GM18502 (cell line): ENCODE results near the gene ITFG1.

ENCODE experiments used
- ATAC-seq: cut with Tn5 transposase; IDR thresholded peaks from one replicate; pipeline ENCODE4 v1.9.1; 2021; ENCODE audit warnings: mild to moderate bottlenecking; ENCODE audit not compliant: unreplicated experiment, poor library complexity

Gene ITFG1

DNA sequence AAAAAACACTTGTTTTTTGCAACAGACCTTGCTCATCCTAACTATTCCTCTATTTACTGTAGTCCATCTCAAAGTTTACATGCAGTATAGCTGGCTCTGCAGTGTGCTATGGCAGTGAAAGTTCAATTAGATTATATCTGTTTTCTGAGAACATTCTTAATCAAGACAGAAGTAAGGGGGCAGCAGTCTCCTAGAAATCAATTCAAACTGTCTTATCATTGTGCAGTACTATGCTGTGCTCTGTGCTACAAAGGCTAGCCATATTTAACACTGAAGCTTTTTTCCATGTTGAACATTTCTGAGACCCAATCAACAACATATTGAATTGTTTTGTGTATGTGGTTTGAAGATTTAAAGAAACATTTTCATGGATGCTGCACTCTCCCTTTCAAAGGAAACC is 328.6 kb downstream of the ITFG1 start:
- ATAC-seq = no peak

DNA sequence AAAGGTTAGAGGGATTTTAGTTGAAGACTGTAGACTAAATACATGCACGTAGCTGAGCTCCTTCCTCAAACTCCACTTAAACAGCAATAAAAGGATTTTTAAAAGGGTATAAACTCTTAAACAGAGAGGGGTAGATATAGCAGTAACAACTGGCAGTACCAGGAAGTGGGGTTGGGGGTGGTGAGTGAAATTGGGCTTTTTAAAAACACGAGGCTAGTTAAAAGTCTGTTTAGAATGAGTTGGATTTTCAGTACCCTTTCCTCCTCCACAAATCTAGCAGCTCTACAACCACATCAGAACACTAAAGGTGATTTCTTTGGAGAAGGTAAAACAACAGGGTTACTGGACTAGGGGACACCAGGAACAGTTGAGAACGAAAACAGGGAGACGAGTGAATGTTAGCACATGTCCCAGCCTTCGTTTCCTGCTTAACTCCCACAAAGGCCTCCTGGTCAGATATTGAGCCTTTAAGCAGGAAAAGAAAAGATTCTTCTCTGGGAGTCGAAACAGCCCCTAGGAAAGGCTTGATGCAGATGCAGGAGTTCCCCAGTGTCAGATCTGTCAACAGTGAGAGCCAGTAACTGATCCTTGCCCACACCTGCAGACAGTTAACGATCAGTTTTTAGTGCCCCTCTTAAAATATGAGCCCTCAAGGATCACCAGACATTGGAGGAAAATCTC is 331.0 kb downstream of the ITFG1 start:
- ATAC-seq = no peak

DNA sequence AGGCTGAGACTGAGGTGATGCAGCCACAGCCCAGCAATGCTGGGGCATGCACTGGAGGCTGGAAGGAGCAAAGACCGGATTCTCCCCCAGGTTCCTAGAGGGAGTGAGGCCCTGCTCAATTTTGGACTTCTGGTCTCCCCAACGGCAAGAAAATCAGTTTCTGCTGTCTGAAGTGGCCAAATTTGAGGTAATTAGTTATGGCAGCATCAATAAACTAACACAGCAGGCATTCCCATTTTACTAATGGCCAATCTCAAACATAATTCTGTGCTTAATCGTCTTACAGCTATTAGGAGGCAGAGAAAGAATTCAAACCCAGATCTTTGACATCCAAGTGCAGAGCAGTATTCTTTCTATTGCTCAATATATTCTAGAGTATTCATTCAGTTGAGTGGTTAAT is 333.3 kb downstream of the ITFG1 start:
- ATAC-seq = no peak

DNA sequence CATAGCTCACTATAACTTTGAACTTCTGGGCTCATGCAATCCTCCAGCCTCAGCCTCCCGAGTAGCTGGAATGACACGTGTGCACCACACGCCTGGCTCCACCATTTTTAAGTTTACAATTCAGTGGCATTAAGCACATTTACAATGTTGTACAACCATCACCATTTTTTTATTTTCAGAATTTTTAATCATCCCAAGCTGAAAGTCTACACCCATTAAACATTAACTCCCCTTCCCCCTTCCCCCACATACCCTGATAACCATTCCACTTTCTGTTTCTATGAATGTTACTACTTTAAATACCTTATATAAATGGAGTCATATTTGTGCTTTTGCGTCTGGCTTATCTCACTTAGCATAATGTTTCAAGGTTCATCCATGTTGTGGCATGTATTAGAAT is 335.1 kb downstream of the ITFG1 start:
- no peak for ATAC-seq

DNA sequence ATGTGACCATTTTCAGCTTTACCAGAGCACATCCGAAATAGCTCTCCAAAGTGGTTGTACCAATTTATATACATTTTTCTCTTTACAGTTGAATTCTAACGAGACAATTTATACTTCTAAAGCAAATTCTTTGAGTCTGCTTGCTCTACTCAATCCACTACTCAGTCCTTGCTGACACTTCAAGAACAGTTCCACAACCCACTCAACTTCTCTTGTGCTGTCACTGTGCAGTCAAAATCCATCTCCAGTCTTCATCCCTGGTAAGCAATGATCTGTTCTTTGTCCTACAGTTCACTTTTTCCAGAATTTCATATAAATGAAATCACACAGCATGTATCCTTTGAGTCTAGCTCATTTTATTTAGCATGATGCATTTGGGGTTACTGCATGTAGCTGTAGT is 347.7 kb downstream of the ITFG1 start:
- no peak for ATAC-seq

DNA sequence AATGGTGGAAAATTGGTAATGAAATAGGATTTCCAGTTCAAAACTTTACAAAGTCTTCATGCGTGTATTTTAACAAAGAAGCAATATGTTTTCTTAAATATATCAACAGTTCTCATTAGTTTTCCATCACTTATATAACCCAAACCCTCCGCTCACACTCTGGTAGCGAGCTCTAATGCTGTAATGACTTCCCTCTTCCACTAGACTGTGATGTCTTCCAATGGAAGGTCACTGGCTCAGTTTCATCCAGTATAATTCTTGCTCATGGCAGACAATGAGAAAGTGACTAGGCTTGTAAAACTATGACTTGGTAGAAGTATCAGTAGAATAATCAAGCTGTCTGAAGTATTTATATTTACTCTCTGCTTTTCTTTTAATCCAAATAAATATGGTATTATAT is 349.9 kb downstream of the ITFG1 start:
- no peak for ATAC-seq

DNA sequence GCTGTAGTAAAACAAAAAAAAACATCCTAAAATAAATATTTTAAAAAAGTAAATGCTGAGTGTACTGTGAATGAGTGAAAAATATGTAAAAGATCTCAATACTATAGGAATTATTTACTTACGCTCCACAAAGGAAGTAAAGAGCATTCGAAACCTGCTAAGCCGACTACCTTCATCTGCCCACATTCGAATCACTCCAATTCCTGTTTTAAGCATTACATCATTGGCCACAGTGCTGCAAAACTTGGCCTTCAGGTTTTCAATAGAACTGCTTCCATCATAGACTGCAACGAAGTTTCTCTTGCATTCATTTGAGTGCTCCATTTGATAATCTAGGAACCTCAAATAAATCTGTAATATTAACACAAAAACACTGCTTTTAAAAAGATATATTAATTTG is 351.5 kb downstream of the ITFG1 start:
- ATAC-seq = no peak
